Stimulated activated CD4-positive, alpha-beta T cell treated with anti-CD3 and anti-CD28 coated beads, Interleukin-15, amount 100 ng/mL, for 24 hours (primary cell): Measurements from ENCODE around the gene TMIE.
A peak's percentile ranks its signal among the peaks of the same experiment; 100 is the strongest.

Experiments used
- DNase-seq: peaks from one replicate; pipeline ENCODE4 v3.0.0-alpha.2; 2020

TMIE gene

GRCh38 chr3:46709721-46710120 is 8.5 kb downstream of the TMIE start:
- DNase-seq, result peak; percentile 0

DNA sequence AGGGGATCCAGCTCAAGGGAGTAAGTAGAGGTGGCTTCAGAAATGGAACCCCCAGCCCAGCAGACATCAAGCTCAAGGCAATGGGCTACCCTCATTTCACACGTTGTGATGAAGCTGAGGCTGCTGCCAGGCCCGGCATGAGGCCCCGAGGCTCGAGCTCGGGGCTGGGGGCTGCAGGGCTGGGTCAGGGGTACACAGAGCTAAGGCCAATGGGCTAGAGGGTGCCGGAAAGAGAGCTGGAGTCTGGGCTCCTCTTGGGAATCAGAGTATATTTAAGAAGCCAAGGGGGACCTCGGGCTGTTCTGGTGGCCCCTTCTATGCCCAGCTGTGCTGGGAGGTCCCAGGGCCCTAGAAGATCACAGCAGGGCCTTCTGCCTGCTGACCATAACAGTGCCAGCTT is 9.0 kb downstream of the TMIE start:
- DNase-seq, result peak; percentile 0

GRCh38 chr3:46710671-46711295 is 9.6 kb downstream of the TMIE start:
- no peak for DNase-seq

- no peak for DNase-seq
These were observed 10.1 kb downstream of the TMIE start for GRCh38 chr3:46711305-46711704.

- DNase-seq, result no peak
These were observed 10.6 kb downstream of the TMIE start for GRCh38 chr3:46711760-46712159.

GRCh38 chr3:46712191-46713049 is 11.2 kb downstream of the TMIE start:
- DNase-seq, result no peak

- DNase-seq, result no peak
These were observed 12.1 kb downstream of the TMIE start for GRCh38 chr3:46713050-46713897.

- peak; percentile 28 for DNase-seq
These were observed 12.8 kb downstream of the TMIE start for GRCh38 chr3:46713898-46714552.

DNA sequence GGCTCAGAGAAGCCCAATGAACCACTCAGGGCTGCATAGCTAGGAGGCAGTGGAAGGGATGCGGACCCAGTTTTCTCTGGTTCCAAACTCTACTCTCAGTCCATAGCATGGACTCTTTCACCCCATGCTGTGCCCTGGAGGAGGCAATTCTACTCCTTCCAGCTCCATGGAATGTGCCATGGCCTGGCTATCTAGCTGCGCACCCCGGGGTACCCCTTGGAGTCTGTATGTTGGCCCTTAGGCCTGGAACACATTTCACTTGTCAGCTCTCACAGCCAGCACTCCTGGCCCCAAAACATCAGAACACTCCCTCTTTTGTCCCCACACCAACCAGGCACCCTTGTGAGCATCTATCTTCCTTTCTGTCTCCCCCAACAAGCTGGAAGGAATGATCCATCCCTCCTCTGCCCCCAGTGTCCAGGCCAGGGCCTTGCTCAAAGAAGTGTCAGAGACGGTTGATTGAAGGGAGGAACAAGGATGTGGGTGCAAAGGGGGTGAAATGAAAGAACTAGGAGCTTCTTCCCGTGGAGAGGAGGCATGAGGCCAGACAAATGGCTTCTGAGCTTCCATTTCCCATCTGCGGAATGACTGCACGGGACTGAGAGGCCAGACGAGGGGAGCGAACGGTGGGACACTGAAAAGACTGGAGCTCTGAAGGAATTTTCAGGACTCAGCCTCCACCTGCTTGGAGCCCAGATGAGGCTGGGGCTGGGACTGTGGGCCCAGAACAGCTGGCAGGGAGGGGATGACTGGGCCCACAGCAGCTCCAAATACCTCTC is 13.7 kb downstream of the TMIE start:
- DNase-seq, result no peak

DNA sequence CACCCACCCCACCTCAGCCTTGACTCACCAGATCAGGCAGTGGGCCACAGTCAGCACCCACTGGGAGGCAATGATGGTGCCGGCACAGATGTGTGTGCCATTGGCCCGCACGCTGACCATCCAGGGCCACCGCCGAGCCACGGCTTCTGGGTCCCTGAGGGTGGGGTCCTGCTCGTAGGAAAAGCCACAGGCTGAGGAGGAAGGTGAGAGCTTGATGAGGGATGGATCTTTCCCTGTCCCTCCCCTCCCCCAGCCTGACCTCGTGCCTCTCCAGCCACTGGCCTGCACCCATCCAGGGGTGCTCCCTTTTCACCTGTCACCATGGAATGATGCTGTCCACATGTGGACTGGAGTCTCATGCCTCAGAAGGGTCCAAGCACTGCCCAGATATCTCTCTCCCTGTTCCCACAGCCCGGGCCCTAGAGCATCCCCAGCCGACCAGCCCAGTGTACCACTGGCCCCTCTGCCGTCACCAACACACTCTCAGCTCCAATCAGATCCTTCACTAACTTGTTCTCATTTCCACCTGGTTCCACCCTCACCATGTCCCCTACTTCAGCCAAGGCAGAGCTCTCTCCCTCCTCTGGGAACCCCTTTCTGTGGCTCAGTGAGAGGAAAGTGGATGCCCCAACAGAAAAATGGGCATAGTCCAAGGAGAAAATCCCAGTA is 14.4 kb downstream of the TMIE start:
- no peak for DNase-seq

DNA sequence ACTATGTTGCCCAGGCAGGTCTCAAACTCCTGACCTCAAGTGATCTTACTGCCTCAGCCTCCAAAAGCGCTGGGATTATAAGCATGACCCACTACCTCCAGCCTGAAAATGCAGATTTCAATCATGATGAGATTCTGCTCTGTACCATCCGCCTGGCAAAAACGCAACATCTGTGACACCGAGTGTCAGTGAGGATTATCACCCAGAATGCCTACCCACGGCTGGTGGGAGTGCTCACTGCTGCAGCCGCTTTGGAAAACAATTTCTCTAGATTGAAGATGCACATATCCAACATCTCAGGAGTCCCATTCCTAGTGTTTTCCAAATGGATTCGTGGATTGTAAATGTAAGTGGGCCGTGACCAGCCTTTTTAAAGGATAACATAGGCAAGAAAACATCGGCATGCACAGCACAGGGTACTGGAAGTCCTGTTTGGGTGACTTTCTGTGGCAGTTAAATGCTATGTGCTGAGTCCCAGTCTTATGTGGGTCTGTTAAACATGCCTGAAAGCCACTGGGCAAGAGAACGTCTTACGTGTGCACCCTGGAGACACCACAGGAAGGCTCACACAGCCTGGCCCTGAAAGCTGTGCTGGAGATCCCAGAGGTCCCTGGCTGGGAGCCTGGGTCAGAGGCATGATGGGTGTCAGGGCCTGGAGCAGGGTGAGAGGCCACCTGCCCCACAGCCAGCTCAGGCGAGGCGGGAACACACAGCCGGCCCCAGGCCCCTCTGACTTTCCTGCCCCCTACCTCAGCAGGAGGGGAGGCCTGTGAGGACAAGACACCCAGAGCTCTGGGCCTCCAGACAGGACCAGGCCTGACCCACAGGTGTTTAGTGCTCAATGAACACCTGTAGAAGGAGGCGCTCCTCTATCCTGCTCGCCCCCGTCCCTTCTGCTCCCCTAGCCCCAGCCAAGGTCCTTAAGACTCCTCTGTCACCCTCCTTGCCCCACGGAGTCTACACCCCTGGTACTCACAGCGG is 15.6 kb downstream of the TMIE start:
- no peak for DNase-seq

GRCh38 chr3:46717447-46718231 is 16.4 kb downstream of the TMIE start, which contains the start of gene PRSS50:
PRSS50 (minus strand) TSS chr3:46717869; CDS start chr3:46717824, 45 bp downstream.
- DNase-seq, result peak; percentile 54

DNA sequence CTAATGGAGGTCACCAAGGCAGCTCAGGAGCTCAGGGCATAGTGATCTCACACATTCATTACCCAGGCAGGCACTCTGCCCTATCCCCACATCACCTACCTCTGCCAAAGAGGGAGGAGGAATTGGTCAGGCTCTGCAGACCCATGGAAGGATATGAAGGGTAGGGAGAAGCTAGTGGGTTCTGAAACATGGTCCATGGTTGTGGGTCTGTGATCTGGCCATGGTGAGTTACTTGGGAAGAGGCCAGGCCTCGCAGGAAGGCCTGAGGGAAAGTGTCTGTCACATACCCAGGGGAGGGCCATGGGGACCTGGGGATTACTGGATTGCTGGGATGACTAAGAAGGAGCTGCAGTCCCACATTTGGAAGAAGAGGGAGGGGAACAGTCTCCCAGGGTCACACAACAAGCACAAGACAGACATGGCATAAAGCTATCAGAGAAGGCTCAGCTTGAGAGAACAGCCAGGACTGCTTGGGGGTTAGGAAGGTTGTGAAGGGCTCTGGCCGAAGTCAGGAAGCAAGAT is 17.9 kb downstream of the TMIE start:
- no peak for DNase-seq

DNA sequence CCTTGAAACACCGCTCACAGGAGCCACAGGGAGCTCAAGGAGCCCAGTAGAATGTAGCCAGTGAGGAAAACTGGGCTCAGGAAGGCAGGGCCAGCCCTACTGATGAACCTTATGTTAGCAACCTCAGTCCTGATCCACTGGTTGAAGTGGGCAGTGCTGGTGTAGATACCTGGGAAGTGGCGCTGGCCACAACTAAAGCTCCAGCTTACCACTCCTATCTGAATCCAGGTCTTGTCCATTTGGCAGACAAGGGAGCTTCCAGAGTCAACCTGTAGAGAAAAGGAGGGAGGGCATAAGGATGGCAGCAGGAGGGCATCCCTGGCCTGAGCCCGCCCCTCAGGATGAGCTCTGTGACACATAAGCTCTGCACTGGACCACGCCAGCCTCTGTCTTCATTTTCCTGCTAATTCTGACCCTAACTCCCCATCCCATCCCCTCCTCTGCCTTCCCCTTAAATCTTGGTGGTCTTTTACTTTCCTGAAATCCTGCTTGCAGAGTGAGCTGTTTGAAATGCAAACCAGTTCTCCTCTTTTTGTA is 18.6 kb downstream of the TMIE start:
- no peak for DNase-seq

GRCh38 chr3:46721009-46721408 is 19.8 kb downstream of the TMIE start:
- DNase-seq, result no peak

GRCh38 chr3:46722443-46722842 is 21.3 kb downstream of the TMIE start:
- no peak for DNase-seq

DNA sequence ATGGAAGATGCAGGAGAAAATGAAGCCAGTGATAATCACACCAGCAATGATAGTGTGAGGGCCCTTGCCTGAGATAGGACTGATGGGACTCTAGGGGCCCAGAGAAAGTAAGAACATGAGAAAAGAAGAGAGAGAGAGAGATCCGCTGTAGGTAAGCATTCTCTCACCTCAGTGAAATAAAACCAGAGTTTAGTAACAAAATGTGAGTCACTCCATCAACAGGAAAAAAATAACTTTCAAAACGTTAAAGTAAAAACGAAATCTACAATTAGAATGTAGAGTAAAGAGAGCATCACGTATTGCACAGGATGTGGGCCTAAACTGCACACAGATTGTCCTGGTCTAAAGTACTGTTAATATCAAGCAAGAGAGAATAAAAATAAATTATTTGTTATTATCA is 23.2 kb downstream of the TMIE start:
- no peak for DNase-seq

DNA sequence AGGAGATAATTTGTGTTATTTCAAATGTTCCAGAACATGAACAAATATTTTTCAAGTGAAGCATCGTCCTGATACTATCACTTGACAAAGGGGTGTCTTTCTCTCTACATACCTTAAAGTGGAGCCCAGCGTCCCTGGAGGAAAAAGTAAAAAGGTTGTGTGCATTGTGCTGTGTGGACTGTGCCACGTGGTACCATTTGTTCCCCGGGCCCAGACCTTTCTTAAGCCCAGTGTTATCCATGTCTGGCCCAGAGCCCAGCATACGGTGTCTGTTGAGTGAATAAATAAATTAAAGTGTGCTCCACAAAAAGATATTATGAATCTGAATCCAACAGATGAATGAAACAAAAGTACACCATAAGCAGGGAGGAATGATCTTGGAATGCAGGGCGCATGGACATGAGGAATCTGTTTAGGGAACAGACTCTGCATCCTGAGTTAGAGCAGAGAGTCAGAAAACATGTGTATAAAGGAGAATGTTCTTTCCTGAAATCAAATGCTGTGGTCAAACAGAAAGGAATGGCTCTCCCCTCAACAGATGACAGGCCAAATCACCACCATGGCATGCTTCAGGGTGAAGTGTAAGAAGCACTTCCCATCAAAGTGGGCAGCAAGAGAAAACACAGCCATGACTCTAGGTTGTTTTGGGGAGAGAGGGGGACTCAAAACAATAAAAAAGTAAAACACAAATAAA is 24.6 kb downstream of the TMIE start:
- no peak for DNase-seq
